ENCODE data around the gene CLEC4F. TPM values are rescaled to one million over a fixed set of nuclear protein-coding genes. Genes with fewer than 3 reads are reported as not detected.

CLEC4F gene
- total and polyA plus RNA-seq, 2 of the 13 experiments (the other 11 are each of a cell fraction or from before 2014, with no cell fraction given), result 0.12 to 0.13 TPM

DNA sequence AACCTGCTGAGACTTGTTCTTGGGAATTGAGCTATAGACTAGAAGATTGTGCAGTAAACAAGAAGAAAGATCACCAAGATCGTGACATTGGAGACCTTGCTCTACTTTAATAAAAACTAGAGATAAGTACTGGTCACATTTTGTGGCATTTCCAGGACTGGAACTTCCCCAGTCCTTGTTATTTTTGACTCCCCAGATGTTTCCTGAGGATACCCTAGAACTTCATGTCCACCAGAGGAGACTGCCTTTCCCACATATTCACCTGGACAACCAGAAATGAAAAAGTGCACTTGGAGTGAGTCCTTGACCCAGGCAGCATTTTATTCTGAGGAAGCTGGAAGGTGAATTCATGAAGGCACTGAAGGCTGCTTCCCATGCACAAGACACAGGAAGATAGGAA lies 9.5 kb upstream of the CLEC4F start:
- H3K4me3 ChIP-seq (replicated peaks in 1 of 3; ENCODE audit: insufficient read depth in 1 of 3, low read depth in 2 of 3, low read length in 3 of 3), result no peak overlapping the region
- ChIA-PET POLR2A (interaction anchor here (1.3 kb wide), 1 partner anchor 21 kb away, joined by 3 read pairs; no protein-coding TSS in a partner anchor), CTCF (ENCODE audit: low intra/inter-chr PET ratio, low total read pairs) (no interaction called here)
- H3K4me1 ChIP-seq (ENCODE audit: insufficient read depth, low read length), result peaks cover 23% of the 10 kb centered on the region
- BruUV-seq (replicated peaks), result no TSS peak
- H3K9ac ChIP-seq (ENCODE audit: insufficient read depth, low read depth, low read length), result no peak overlapping the region
- 31% methylated on average over 1 of the region's 1 CpG for WGBS (ENCODE audit: low lambda C conversion rate)
- intact Hi-C loops (cut with micrococcal nuclease; ENCODE audit: unreplicated experiment) (loop anchor here (2.0 kb wide), 1 partner anchor 19 kb away; no protein-coding TSS in a partner anchor), in situ Hi-C loops (cut with HindIII; ENCODE audit: extremely low pct_ligation_motif_present, low pct_unique_long_range_greater_than_20kb) (no loop called here)
- no peak for FAIRE-seq
- H4K20me1 ChIP-seq (ENCODE audit: insufficient read depth, low read length), result no peaks in the 10 kb centered on the region
- H3K9me3 ChIP-seq (ENCODE audit: low read length), result no peaks in the 10 kb centered on the region
- H3K27ac ChIP-seq (ENCODE audit: extremely low read length, insufficient read depth, low read length), result no peak overlapping the region
- ATAC-seq, result no peak
- no peak overlapping the region for H3K4me2 ChIP-seq (ENCODE audit: low read depth, low read length)
- DNase-seq (ENCODE audit: low spot score), result no peak
- peaks cover 5 to 39% of the 10 kb centered on the region in 2 experiments; a peak in 4 of 5 replicates for H3K27me3 ChIP-seq (ENCODE audit: control insufficient read depth in 1 of 2, insufficient read depth in 2 of 2, low read length in 2 of 2)
- no peaks in the 10 kb centered on the region for H3K36me3 ChIP-seq (replicated peaks in 1 of 2; ENCODE audit: control insufficient read depth in 1 of 2, insufficient read depth in 2 of 2, low read length in 2 of 2)
- H2AFZ ChIP-seq (ENCODE audit: low read length), result no peak overlapping the region
- no peaks in the 10 kb centered on the region for H3K79me2 ChIP-seq (ENCODE audit: insufficient read depth, low read length)
- no peak for TF ChIP-seq SP140L (CRISPR knock-in tag; IDR thresholded peaks at IDR 0.05; ENCODE audit: borderline replicate concordance)
- no peak for TF ChIP-seq ZNF556 (CRISPR knock-in tag; IDR thresholded peaks at IDR 0.05; ENCODE audit: borderline replicate concordance)
- no peak for TF ChIP-seq PCBP2 (optimal IDR thresholded peaks at IDR 0.05; ENCODE audit: low read depth, low read length, poor library complexity, severe bottlenecking)
- no peak for TF ChIP-seq GMEB1 (CRISPR knock-in tag; IDR thresholded peaks at IDR 0.05; ENCODE audit: borderline replicate concordance)
- no peak for TF ChIP-seq ZNF510 (CRISPR knock-in tag; IDR thresholded peaks at IDR 0.05; ENCODE audit: low read depth)
- no peak for TF ChIP-seq ZMYM2 (CRISPR knock-in tag; IDR thresholded peaks at IDR 0.05)
- no peak for TF ChIP-seq ZSCAN22 (CRISPR knock-in tag; IDR thresholded peaks at IDR 0.05)
- TF ChIP-seq GATAD2A (CRISPR knock-in tag; IDR thresholded peaks at IDR 0.05), result no peak
- TF ChIP-seq ZNF616 (CRISPR knock-in tag; IDR thresholded peaks at IDR 0.05; ENCODE audit: low read depth), result no peak
- TF ChIP-seq ZNF747 (CRISPR knock-in tag; IDR thresholded peaks at IDR 0.05; ENCODE audit: borderline replicate concordance), result no peak
- no peak for TF ChIP-seq HDAC1 (CRISPR knock-in tag; IDR thresholded peaks at IDR 0.05)
- TF ChIP-seq SP1 (IDR thresholded peaks at IDR 0.05), result no peak
- TF ChIP-seq SP1 (CRISPR knock-in tag; IDR thresholded peaks at IDR 0.05), result no peak
- no peak for TF ChIP-seq TBP (CRISPR knock-in tag; IDR thresholded peaks at IDR 0.05)

All from HepG2 (cell line).